ENCODE data around the gene ALDH1L1.

ALDH1L1 gene

DNA sequence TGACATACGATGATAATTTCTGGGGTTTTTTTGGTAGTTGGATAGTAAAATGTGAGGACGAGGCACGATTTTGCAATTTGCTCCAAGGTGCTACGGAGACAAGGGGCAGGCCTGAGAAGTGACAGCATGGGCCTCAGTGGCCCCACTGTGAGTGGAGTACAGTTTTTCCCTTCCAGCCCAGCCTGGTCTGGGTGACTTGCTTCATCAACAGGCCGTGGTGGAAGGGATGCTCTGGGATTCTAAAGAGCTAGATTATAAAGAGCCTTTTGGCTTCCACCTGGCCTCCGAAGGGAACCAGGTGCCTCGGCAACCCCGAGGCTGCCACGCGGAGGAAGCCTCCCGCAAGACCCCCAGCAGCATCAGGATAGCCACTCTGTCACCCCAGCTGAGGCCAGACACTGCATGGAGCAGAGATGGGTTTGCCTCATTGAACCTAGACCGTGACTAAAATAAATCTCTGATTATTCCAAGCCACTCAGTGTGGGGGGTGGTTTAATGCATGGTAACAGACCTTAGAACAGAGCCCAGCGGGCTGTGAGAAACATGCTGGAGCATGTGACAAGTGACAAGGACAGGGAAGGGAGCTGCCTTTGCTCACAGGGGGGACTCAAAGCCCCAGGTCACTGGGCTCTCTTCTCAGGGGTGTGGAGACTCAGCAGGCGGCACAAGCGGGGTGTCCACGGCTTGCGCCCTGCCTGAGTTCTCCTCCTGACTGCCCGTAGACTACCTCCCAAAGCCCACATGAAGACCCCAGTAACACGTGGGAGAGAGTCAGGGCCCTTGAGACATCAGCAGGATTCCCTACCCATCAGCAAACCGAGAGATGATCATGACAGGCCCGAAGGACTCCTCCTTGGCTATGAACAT is 73.8 kb downstream of the ALDH1L1 start:
- H4K20me1 ChIP-seq (ENCODE audit: insufficient read depth): no peaks in the 10 kb centered on the region
- H2AFZ ChIP-seq (ENCODE audit: low read depth): no peak overlapping the region
- no peak overlapping the region for H3K27ac ChIP-seq
- no peak overlapping the region for H3K4me2 ChIP-seq
- H3K79me2 ChIP-seq (ENCODE audit: insufficient read depth, low read depth): no peaks in the 10 kb centered on the region
- no peaks in the 10 kb centered on the region for H3K4me1 ChIP-seq (ENCODE audit: low read depth, poor library complexity, severe bottlenecking)
- H3K27me3 ChIP-seq (ENCODE audit: insufficient read depth, low read depth): no peaks in the 10 kb centered on the region
- no peak overlapping the region for H3K4me3 ChIP-seq (IDR thresholded peaks at IDR 0.05; ENCODE audit: insufficient read depth, low read depth, low read length)
- TF ChIP-seq, protein P1, sequence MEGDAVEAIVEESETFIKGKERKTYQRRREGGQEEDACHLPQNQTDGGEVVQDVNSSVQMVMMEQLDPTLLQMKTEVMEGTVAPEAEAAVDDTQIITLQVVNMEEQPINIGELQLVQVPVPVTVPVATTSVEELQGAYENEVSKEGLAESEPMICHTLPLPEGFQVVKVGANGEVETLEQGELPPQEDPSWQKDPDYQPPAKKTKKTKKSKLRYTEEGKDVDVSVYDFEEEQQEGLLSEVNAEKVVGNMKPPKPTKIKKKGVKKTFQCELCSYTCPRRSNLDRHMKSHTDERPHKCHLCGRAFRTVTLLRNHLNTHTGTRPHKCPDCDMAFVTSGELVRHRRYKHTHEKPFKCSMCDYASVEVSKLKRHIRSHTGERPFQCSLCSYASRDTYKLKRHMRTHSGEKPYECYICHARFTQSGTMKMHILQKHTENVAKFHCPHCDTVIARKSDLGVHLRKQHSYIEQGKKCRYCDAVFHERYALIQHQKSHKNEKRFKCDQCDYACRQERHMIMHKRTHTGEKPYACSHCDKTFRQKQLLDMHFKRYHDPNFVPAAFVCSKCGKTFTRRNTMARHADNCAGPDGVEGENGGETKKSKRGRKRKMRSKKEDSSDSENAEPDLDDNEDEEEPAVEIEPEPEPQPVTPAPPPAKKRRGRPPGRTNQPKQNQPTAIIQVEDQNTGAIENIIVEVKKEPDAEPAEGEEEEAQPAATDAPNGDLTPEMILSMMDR (conservative IDR thresholded peaks at IDR 0.05; ENCODE audit: low read depth, low read length): no peak
- H3K36me3 ChIP-seq (ENCODE audit: insufficient read depth): no peaks in the 10 kb centered on the region
- no peak overlapping the region for H3K9ac ChIP-seq

DNA sequence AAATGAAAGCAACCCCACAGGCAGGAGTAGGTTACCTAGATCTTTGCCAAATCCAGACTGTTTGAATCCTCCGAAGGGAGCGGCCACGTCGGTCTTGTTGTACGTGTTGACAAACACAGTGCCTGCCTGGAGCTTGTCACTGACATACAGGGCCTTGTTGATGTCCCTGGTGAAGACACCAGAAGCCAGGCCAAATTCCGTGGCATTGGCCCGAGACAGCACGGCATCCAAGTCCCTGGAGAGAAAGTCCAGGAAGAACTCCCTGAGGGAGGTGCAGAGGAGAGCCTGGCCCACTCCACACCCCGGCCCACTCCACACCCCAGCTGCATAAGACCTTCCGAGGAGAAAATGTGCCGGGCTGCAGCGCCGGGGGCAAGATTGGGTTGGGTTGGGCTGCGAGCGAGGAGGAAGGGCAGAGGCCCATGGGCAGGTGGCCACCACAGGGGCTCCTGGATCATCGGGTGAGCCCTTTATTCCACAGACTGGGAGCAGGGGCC is 74.6 kb downstream of the ALDH1L1 start:
- no peaks in the 10 kb centered on the region for H3K27me3 ChIP-seq (ENCODE audit: insufficient read depth, low read depth)
- no peak overlapping the region for H3K27ac ChIP-seq
- TF ChIP-seq, protein P1 (conservative IDR thresholded peaks at IDR 0.05; ENCODE audit: low read depth, low read length): no peak
- H3K4me1 ChIP-seq (ENCODE audit: low read depth, poor library complexity, severe bottlenecking): peaks cover 3% of the 10 kb centered on the region
- no peaks in the 10 kb centered on the region for H4K20me1 ChIP-seq (ENCODE audit: insufficient read depth)
- no peaks in the 10 kb centered on the region for H3K79me2 ChIP-seq (ENCODE audit: insufficient read depth, low read depth)
- no peak overlapping the region for H3K4me3 ChIP-seq (IDR thresholded peaks at IDR 0.05; ENCODE audit: insufficient read depth, low read depth, low read length)
- no peaks in the 10 kb centered on the region for H3K36me3 ChIP-seq (ENCODE audit: insufficient read depth)
- no peak overlapping the region for H2AFZ ChIP-seq (ENCODE audit: low read depth)
- no peak overlapping the region for H3K4me2 ChIP-seq
- H3K9ac ChIP-seq: no peak overlapping the region

DNA sequence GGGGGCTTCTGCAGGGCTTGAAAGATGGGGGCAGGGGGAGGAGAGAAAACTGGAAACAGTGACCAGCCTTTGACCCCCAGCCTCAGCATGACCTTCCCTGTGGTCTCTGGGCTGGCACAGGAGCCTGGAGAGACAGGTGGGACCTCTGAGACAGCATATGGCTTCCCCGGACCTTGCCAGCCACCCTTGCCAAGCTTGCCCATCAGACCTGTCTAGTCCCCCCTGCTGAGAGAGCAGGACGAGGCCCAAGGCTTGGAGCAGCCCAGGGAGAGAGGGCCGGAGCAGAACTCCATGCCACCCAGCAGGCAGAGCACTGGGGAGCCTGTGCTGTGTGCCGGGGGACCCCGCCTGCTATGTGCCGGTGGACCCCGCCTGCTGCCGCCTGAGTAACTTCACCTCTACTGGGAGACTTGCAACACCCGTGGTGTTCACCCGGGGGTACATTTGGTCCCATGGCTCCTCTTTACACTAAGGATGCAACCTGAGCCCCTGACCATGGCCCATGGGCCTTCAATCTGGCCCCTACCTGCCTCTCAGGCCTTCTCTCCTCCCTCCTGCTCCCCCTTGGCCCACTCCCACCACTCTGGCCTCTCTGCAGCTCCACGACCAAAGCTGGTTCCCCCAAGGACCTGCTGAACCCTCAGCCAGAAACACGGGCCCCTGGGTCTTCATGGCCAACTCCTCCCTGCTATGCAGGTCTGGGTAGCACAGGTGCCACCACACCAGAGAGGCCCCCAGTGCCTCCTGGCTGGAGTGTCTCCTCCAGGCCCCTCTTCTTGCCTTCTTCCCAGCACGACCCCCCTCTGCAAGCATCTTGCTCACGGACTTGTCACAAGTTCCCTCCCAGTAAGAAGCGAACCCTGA is 75.4 kb downstream of the ALDH1L1 start:
- no peaks in the 10 kb centered on the region for H3K36me3 ChIP-seq (ENCODE audit: insufficient read depth)
- H2AFZ ChIP-seq (ENCODE audit: low read depth): no peak overlapping the region
- peaks cover 8% of the 10 kb centered on the region for H3K4me1 ChIP-seq (ENCODE audit: low read depth, poor library complexity, severe bottlenecking)
- no peak overlapping the region for H3K4me3 ChIP-seq (IDR thresholded peaks at IDR 0.05; ENCODE audit: insufficient read depth, low read depth, low read length)
- TF ChIP-seq, protein P1 (conservative IDR thresholded peaks at IDR 0.05; ENCODE audit: low read depth, low read length): no peak
- no peaks in the 10 kb centered on the region for H3K27me3 ChIP-seq (ENCODE audit: insufficient read depth, low read depth)
- no peak overlapping the region for H3K9ac ChIP-seq
- H3K27ac ChIP-seq: no peak overlapping the region
- H3K79me2 ChIP-seq (ENCODE audit: insufficient read depth, low read depth): no peaks in the 10 kb centered on the region
- H3K4me2 ChIP-seq: no peak overlapping the region
- H4K20me1 ChIP-seq (ENCODE audit: insufficient read depth): no peaks in the 10 kb centered on the region

DNA sequence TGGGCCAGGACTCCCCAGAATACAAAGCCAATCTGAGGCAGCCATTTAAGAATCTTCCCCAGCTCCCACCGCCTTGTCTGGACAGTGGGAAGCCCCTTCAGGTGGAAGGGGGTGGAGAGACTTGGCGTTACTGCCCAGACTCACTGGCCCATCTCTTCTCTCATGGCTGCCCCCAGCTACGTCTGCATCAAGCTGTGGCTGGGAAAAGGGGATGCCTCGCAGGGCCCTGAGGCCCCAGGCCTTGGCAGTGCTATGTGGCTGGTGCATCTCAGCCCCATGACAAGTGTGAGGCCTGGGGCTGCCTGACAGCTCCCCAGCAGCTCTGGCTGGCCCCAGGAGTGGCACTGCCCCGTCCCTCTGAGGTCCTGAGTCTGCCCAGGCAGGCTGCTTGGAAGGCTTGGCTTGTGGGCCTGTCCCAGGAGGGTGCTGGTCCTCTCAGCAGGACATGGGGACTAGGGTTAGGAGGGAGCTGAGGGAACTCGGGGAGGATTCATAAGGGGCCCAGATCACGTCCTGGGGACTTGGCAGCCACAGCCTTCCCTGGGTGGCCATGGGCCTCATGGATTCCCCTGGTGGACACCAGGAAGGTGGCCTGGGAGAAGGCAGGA is 76.3 kb downstream of the ALDH1L1 start:
- H3K4me2 ChIP-seq: no peak overlapping the region
- H4K20me1 ChIP-seq (ENCODE audit: insufficient read depth): no peaks in the 10 kb centered on the region
- H3K9ac ChIP-seq: no peak overlapping the region
- H3K4me3 ChIP-seq (IDR thresholded peaks at IDR 0.05; ENCODE audit: insufficient read depth, low read depth, low read length): no peak overlapping the region
- peaks cover 8% of the 10 kb centered on the region for H3K4me1 ChIP-seq (ENCODE audit: low read depth, poor library complexity, severe bottlenecking)
- no peaks in the 10 kb centered on the region for H3K79me2 ChIP-seq (ENCODE audit: insufficient read depth, low read depth)
- no peaks in the 10 kb centered on the region for H3K36me3 ChIP-seq (ENCODE audit: insufficient read depth)
- H3K27me3 ChIP-seq (ENCODE audit: insufficient read depth, low read depth): no peaks in the 10 kb centered on the region
- no peak overlapping the region for H3K27ac ChIP-seq
- H2AFZ ChIP-seq (ENCODE audit: low read depth): no peak overlapping the region
- TF ChIP-seq, protein P1 (conservative IDR thresholded peaks at IDR 0.05; ENCODE audit: low read depth, low read length): no peak

Data from KMS-11 (cell line).